GM21515 (cell line): ENCODE results near the gene CTNS.

ENCODE experiments used
- ATAC-seq: cut with Tn5 transposase; IDR thresholded peaks from one replicate; pipeline ENCODE4 v1.9.1; 2021; ENCODE audit not compliant: unreplicated experiment

The CTNS gene

DNA sequence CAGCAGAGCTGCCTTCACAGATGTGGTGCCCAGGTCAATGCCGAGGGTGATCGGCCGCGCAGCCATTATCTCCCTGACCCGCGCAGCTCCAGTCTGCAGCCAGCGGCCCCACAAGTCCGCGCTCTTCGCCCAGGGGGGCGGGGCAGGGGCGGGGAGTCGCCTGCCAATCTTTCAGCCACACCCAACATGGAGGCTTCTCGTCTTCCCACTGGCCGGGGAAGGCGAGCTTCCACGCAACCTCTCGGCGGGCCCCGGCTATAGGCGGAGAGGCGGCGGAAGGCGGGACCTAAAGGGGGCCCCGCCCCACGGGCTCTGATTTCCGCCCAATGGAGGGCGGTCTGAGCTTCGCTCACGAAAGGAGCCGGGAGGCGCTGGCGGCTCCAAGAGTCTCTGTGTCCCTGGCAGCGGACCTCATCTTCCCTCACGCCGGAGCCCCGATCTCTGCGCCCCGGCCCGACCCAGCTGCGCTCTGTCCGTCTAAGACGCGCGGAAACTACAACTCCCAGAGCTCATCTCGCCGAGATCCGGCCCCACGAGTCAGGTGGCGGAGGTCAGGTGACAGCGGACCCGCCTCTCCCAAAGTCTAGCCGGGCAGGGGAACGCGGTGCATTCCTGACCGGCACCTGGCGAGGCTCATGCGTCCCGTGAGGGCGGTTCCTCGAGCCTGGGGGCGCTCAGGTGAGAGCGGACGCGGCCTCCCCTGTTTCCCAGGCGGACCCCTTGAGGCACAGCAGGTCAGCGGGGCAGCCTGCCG is at the start of gene CTNS, which contains the start of gene SHPK:
CTNS (plus strand) TSS at position 607 of the 754 bp plus-strand sequence. CDS start 3,447 bp downstream, outside the sequence.
SHPK (minus strand) TSS at position 97 of the 754 bp plus-strand sequence; CDS start at position 66, 31 bp downstream.
- ATAC-seq: peak; percentile 88

- no peak for ATAC-seq
These were observed 46.8 kb upstream of the CTNS start for GRCh38 chr17:3589784-3590183.

- no peak for ATAC-seq
These were observed 46.3 kb upstream of the CTNS start for GRCh38 chr17:3590231-3590630.

DNA sequence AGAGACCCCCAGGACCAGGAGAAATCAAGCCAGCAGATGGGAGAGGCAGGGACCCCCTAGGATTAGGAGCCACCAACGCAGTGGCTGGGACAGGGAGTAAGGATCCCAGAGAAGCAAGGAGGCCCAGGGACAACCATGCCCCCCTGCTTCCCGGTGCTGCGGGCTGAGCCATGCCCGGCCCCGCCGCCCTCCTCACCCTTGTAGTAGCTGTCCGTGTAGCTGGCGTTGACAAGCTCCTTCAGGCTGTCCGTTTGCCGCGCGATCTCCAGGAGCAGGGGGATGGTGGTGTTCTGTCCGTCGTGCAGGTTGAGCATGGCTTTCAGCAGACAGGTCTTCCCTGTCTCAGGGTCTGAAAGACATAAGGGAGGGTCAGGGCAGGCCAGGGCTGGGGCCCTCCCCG is 45.8 kb upstream of the CTNS start:
- no peak for ATAC-seq

GRCh38 chr17:3592216-3592860 is 44.2 kb upstream of the CTNS start:
- ATAC-seq: no peak

- no peak for ATAC-seq
These were observed 43.2 kb upstream of the CTNS start for GRCh38 chr17:3593384-3593783.

DNA sequence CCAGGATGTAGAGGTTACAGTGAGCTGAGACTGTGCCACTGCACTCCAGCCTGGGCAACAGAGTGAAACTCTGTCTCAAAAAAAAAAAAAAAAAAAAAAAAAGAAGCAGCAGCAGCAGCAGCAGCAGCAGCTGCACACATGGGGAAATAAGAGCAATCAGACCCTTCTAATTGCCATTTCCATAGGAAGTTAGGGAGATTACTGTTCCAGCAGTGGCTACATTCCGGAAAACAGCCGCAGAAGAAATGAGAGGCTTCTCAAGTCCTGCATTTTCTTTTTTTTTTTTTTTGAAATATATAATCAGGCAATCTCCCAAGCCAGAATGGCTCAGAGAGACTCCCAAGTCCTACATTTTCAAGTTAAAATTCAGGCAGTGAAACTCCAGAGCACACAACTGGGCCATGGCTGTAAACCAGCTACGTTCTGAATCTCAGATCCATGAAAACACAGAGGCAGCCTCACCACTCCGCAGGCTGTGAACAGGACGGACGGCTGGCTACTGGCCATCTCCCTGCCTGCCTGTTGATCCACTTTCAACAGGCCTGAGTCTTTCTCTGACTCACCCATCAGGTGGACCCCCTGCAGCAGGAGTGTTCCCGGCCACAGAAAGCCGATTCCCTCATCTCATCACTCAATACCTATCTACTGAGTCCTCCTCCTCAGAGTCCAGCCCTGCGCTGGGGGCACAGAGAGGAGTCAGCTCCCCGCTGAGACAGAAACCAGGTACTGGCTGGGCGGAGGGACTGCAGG is 42.3 kb upstream of the CTNS start:
- no peak for ATAC-seq

GRCh38 chr17:3594976-3595375 is 41.6 kb upstream of the CTNS start:
- no peak for ATAC-seq

GRCh38 chr17:3596804-3597464 is 39.6 kb upstream of the CTNS start:
- ATAC-seq: no peak

- ATAC-seq: no peak
These were observed 38.5 kb upstream of the CTNS start for GRCh38 chr17:3598078-3598477.

DNA sequence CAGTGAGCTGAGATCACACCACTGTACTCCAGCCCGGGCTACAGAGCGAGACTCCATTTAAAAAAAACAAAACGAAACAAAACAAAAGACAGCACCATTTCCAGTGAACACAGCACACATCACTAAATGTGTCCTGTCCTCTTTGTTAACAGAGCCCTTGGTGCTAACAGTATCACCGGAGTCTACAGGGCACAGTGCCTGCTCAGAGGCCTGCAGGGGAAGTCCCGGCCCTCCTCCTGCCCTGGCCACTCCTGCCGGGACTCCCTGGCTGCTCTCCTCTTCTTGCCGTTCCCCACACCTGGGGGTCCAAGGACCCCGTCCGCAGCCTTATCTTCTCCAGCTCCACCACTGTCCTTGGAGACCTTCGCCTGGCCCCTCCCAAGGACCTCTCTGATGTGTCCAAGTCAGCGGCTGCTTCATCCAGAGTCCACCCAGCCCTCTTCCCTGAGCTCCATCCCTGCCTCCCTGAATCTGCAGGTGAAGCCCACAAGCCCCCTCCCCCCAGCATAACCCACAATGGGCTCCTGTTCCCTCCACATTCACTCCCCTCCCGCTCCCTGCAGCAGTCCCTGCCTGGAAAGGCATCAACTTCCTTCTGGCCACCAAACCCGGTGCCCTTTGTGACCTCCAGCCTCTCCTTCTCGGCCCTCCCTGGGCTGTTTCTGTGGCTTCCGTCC is 35.9 kb upstream of the CTNS start:
- ATAC-seq: no peak

DNA sequence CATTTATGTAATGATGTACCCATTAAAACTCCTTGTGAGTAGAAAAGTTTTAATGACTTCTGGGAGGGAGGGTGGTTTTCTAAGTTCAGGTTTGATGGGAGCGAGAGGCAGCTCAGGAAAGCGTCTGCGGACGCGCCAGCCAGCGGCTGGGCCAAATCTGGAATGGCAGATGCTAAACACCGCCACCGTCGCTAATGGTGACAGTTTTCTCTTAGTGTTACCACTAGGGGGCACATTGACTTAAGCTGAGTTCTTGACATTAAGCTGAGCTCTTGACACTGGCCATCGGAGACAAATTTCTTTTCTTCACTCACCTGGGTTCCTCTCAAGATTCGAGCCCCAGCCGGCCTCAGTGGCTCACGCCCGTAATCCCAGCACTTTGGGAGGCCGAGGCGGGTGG is 34.1 kb upstream of the CTNS start:
- ATAC-seq: no peak

DNA sequence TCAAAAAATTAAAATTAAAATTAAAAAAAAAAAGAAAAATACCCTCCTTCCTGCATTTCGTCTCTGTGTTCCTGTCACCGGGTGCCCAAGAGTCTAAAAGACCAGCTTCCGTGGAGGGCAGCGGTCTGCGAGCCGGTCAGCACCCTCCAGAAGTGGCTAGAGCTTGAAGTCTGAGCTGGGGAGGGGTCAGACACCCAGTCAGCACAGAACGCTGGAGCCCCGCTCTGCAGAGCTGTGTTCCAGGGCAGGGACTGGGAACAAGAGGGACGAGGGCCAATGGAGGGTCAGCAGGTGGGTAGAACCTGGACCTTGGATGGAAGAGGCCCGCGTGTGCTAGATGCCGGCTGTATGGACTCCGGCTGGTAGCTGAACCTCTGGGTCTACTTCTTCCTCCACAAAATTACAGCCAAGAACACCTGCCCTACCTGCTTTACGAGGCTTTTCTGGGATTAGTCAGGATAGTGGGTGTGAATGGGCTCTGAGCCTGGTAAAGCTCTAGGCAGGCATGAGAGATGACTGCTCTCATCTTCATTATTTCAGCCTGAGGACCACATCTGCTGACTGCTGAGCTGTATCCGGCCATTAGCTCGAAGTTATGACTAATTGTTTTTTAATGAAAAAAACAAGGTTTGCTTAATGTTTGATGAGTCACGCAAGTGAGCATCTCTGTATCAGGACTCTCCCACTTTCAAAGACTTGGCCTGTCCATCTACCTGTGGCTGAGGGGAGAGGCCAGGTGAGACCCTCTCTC is 33.3 kb upstream of the CTNS start:
- ATAC-seq: no peak

- no peak for ATAC-seq
These were observed 32.7 kb upstream of the CTNS start for GRCh38 chr17:3603870-3604259.

GRCh38 chr17:3609689-3610088 is 26.9 kb upstream of the CTNS start:
- no peak for ATAC-seq

DNA sequence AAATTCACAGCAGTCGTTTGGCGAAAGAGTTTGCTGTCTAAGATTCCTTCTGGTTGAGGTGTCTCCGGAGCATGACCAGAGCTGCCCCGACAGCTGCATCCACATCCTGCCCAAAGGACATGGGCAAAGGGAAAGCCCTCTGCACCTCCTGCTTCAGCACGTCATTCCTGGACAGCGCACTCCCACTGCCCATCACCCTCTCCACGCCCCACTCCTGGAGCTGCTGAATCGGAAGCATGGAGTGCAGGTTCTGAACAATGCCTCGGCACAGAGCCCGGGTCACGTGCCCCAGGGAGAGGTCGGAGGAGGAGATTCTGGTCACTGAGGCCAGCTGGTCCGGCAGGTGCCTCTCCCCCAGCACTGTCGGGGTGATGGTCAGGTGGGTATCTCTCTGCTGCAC is 26.0 kb upstream of the CTNS start:
- ATAC-seq: no peak

GRCh38 chr17:3613124-3613523 is 23.4 kb upstream of the CTNS start:
- ATAC-seq: no peak

GRCh38 chr17:3615160-3615870 is 21.2 kb upstream of the CTNS start:
- ATAC-seq: no peak

- no peak for ATAC-seq
These were observed 15.3 kb upstream of the CTNS start for GRCh38 chr17:3621146-3621720.
